SHP77 treated with DMSO at 0.1 percent for 48 hours (cell line): ENCODE results near the gene YPEL3.
"Not testable (repeated sequence)": the region's sequence is repeated elsewhere in the genome, so short reads cannot be mapped to it uniquely, and the experiment has no call there.

ENCODE experiments used
- DNase-seq: peaks from one replicate; lab custom pipeline; 2025; lab: John Stamatoyannopoulos, UW

YPEL3 gene

DNA sequence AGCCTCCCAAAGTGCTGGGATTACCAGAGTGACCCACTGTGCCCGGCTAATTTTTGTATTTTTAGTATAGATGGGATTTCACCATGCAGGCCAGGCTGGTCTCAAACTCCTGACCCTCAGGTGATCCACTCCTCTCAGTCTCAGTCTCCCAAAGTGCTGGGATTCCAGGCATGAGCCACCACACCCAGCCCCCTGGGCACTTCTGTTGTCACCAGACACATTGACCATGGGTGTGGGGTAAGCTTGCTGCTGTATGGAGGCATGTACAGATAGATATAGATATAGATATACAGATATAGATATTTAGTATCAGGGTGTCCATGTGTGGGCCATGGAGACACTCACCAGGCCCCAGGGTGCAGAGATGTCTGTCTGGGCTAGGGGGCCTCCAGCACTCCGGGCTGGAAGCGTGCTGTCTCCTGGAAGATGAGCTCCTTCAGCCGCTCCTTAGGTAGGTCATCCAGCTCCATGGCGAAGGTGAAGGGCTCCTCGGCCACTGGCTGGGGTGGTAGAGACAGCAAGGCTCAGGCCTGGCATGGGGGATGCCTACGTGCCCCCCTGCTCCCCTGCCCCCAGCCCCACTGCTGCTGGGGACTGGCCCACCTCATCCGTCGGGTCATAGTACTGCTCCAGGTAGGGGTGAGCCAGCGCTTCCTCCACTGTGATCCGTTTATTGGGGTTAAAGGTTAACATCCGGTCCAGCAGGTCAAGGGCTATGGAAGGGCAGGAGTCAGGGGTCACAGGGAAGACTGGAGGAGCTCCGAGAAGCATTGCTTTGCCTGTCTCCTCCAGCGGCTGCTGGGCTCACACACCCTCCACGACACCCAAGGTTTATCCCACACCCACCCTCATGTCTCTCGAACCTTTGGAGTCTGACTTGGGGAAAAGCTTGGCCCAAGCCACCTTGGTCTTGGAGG, 20.5 kb upstream of the YPEL3 start:
- DNase-seq: no peak

DNA sequence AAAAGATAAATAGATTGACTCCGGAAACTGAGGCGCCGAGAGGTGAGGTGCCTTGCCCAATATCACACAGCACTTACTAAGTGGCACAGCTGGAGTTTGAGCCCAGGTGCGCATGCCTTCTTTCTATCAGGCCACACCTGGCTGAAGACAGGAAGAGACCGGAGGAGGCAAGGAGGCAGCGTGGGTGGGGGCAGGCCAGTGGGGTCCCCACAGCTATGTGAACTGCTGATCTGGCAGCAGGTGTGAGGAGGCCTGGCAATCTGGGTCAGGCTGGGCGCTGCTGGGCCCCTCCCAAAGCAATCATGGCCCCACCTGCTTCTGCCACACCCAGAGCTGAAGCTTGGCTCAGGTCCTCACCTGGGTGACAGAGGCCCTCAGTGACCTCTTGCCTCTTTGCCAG, 19.2 kb upstream of the YPEL3 start:
- no peak for DNase-seq

DNA sequence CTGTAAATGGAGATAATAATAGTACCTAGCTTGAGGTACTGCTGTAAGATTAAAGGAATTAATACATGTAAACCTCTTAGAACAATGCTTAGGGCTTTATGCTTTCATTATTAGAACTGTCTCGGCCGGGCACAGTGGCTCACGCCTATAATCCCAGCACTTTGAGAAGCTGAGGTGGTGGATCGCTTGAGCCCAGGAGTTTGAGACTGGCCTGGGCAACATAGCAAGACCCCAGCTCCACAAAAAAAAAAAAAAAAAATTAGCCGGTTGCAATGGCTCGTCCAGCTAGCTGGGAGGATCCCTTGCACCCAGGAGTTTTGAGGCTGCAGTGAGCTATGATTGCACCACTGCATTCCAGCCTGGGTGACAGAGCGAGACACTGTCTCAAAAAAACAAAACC, 18.8 kb upstream of the YPEL3 start:
- DNase-seq: not testable (repeated sequence)

DNA sequence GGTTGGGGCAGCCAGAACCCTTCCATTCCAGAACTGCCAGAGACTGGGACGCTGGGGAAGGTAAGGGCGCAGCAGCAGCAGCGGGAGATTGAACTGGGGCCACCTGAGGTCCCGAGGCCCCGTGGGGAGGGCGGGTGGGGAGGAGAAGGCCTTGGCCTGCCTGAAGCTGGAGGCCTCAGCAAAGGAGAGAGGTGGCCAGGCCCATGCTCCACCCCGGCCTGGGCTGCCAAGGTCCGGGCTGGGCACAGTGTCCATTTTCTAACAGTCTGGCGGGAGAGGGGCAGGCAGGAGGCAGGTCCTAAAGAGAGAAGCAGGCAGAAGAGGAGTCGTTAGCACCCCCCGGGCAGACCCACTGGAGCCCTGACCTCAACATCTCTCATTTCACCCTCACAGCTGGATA, 18.4 kb upstream of the YPEL3 start:
- no peak for DNase-seq

DNA sequence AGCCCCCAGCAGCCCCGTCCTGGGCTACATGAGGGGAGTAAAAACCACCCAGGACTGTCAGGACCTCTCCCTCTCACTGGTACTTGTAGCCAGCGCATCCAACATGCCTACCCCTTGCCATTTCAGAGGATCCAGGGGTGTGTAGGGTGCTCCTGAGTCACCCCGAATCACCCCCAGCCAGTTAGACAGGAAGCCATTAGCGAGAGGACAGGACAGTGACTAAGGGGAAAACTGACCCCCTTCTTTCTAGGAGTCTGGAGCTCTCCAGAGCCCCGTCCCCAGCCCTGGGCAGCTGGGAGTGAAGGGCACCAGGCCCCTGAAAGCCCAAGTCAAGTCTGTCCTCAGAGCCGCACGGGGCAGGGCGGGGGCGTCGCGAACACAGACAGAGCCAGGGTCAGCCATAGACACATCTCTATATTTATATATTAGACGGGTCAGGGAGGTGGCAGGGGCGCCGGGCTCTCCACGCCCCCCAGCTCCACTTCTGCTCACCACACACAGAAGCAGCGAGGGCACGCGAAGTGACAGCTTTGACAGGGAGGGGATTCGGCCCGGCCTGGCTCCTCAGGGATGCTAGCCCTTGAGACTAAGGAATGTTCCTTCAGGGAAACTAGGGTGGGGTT, 17.8 kb upstream of the YPEL3 start:
- no peak for DNase-seq

DNA sequence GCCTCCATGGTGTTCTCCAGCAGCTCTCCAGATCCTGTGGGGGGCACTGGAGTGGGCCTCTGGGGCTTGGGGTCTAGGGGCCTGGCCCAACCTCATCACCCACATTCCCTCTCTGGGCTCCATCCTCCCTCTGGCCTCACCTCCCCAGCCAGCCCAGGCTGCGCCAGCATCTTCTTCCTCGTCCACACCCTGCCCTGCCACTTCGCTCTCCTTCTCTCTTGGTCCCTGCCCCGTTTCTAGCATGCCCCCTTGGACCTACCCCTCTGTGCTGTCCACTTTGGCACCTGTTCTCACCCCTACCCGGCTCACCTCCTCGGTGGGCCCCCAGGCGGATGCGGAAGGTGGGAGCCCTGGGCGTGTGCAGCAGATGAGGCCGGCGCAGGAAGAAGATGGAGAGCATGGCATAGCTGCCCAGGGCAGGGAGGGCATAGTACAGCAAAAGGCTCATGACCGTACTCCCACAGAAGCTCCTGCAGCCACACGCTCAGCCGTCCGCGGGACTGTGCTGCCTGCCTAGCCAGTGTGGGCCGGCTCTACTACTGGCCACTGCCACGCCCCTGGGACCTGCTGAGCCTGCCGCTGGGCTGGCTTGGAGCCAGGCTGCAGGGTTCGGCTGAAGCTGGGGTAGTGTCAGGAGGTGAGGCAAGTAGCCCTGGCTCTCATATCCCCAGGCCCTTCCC, 17.2 kb upstream of the YPEL3 start, which contains the start of gene GDPD3:
Gene GDPD3, minus strand, starts transcription at position 507 of the 680 bp plus-strand sequence. Its CDS starts 59 bp downstream, at position 448.
- DNase-seq: no peak

DNA sequence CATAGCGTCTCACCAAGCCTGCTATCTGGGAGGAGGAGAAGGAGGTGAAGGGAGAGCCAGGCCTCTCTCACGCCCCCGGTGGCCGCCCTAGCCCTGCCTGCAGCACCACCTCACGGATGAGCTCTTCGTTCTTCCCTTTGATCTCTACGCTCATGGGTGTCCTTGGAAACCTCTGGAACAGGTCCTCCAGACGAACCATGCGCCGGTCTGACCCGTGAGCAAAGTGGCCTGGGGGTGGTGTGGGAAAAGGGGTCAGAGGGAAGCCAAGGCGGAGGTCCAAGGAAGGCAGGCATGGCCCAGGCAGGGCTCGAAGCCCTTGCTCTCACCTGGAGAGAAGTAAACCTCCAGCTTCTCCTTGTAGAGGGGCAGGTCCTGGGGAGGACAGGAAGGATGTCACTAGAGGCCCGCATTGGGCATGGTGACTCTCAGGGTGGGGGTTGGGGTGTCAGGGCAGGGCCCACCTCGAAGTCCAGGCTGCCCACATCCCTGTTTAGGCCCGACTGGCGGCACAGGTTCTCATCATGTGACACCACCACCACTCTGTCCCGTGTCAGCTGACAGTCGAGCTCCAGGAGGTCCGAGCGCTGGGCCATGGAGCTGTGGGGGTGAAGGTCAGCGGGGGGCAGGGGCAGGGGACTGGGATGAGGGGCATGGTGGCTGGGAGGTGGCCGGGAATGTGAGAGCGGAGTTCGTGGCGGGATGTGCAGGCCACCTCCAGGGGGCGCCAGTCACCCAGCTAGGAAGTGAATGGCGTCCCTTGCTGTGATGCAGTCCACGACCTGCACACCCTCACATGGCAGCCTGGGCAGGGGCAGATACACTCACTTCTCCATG, 16.4 kb upstream of the YPEL3 start:
- peak; percentile 39 for DNase-seq

DNA sequence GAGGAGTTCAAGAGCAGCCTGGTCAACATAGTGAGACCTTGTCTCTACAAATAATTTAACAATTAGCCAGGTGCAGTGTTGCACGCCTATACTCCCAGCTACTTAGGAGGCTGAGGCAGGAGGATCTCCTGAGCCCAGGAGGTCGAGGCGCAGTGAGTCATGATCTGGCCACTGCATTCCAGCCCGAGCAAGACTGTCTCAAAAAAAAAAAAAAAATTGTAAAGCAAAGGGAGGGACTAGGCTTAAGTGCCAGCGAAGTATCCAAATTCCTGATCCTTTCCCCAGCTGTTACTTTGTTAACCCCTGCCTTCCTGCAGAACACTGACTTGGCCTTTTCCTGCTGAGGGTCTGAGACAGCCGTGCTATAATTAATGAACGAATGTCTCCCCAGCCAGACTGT, 14.6 kb upstream of the YPEL3 start:
- DNase-seq: no peak

DNA sequence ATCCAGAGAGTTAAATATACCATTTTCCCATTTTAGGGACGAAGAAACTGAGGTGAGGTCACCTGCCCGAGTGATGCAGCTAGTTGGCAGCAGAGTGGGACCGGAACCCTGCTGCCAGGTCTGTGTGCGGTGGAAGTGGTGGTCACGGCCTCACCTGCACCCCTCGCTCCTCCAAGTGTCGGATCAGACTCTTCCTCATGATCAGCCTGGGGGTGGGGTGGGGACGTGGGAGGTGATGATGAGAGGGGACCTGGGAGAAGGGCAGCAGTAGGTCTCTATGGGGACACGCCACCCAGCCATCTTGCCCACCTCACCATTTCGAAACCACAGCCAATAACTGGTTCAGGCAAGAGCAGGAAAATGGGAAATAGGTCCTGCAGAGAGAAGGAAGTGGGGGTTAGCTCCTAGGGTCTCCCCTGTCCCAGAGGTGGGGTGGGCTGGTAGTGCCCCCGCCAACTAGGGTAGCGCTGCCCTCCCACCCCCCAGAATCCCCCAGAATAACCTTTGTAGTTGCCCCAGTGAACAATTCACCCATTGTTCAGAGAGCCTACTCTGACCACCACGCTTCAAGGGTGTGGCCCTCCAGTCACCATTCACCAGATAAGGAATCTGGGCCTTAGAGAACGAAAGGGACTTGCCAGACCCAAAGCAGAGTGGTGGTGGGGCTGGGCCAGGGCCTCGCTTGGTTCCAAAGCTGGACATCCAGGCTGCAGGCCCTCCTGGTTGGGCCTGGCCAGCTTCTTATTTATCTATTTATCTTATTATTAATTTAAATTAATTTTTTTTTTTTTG, 12.2 kb upstream of the YPEL3 start:
- no peak for DNase-seq

DNA sequence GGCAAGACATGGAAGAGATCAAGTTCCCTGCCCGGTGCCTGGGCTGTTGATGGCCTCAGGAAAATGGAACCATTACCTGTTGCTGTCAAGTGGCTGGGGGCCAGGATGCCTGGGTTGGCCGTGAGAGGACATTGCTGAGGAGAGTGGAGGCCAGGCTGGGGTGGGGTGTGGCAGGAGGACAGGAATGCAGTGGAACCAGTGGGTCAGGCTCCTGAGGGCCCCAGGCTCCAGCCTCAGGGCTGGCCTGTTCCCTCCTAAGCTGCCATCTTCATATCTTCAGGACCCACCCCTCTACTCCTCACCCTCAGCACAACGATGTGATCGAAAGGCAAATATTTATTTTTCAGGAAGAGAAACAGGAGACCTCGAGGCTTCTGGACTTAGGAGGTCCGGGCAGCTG, 8.5 kb upstream of the YPEL3 start:
- DNase-seq: no peak

DNA sequence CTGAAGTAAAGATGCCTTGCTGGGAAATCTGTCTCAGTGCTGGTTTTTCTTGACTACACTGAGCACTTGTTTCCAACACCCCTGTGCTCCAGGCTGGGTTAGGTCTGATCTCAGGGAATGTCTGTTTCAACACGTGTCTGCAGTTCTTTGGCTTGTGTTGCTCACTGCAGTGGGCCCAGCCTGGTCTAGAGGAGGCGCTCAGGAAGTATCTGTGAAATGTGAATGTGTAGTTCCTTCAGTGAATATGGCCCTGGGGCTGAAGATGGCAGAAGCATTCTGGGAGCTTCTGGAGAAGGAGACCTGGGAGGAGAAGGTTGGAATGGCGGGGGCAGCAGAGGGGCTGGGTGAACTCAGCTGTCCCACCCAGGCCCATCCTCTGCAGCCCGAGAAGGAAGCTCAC, 8.1 kb upstream of the YPEL3 start:
- no peak for DNase-seq

DNA sequence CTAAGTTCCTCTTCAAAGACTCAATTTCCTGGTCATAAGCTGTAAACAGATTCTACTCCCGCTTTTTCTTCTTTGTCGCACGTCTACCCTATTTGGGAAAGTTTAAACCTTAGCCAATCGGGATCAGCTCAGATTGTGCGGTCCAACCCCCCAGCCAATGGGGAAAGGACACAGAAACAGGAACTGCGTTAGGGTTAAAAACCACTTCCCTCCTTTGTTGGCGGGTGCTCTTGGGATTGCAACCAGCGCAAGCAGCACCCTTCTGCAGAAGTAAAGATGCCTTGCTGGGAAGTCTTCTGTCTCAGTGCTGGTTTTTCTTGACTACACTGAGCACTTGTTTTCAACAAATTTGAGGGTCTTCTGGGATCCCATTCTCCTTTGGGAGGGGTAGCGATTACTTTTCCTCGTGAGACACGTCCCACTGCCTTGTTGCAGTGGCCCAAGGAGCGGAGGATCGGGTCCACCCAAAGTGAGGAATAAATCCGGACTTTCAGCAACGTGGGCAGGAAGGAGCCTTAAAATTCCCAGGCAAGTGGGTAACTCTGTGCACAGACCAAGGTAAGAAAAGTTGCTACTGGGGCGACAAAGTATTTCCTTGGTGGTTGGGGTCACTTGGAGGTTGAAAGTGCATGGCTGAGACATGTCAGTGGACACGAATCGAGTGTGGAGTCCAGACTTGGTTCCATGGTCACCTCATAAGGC, 1.0 kb upstream of the YPEL3 start:
- DNase-seq: no peak

DNA sequence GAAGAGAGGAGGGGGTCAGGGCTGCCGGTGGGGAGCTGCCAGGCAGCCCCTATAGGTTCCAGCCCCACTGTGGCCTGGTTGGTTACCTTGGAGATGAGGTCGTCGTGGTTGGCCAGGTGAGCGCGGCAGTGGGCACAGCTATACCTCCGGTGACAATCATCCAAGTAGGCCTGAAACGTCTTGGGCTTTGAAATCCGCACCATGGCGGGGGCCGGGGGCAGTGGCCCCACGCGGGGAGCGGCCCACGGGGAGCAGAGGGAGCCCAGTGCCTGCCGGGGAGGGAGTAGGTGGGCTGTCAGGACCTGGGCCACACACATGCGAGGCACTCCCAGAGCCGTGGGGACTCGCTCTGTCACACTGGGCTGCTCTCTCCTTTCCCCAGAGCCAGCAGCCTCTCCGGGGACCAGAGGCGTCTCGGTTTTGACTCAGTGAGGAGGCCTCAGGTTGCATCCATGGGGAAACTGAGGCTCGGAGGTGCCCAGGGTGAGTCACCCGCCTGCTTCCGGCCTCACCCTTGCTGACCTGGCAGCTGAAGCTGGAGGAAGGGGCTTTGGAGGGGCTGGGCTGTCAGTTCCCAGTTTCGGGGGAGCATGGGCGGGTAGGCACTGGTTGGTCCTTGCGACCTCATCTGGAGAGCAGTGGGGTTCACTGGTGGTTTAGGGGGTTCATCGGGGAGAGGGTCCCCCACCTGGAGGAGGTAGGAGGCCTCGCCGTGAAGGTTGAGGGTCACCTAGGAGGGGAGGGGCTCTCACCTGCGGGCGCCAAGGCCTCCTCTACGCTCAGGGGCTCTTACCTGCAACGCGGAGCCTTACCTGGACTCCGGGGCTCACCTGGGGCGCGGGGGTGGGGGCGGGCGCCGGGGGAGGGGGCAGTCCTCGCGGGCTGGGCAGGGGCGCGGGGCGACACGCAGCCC, 591 bp downstream of the YPEL3 start:
- DNase-seq: no peak

DNA sequence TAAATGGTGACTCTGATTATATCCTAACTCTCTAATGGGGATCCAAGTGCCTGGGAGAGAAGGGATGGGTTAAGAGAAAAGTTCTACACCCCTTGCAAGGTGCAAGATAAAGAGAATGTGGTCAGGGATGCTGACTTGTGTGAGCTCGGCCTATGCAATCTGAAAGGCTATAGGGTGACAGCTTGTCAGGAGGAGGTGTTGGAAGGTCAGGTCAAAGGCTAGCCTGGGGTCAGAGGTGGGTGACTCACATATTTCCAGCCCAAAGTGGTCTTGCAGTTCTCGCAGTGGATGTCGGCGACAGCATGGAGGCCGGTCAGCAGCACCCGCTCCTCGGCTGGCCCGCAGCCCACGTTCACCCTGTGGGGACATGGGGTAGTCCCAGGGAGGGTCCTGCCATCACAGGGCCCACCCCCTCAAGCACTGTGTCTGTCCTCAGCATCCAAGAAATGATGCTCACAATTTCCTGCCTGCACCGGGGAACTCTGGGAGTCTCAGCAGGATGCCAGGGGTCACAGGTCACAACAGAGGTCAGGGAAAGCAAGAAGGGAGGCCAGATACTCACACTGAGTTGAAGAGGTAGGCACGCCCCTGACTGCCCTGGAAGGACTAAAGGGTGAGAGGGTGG, 1.4 kb downstream of the YPEL3 start:
- no peak for DNase-seq

DNA sequence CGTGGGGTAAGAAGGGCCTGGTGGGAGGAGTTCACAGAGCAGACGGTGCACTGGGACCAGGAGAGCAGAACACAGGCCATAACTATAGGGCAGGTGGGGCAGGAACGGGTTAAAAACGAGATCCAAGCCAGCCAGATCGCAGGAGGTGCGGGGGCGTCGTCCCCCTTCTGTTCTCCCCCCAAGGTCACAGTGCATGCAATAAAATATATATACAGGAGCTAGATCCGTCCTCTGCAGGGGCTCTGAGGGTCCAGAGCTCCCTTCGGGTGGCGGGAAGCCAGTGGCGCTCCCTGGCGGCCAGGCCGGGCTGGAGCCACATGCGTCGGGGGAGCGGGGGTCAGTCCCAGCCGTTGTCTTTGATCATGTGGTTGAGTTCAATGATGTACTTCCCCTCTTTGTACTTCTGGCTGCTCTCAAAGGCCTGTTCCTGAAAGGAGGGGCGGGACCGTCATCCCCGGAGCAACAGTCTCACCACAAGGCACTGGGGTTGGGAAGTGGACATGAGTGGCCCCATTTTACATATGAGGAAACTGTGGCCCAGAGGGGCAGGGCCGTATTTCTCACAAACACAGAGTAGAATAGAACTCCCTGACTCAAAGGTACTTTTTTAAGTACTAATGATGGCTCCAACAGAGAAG, 3.5 kb downstream of the YPEL3 start:
- DNase-seq: peak; percentile 93

DNA sequence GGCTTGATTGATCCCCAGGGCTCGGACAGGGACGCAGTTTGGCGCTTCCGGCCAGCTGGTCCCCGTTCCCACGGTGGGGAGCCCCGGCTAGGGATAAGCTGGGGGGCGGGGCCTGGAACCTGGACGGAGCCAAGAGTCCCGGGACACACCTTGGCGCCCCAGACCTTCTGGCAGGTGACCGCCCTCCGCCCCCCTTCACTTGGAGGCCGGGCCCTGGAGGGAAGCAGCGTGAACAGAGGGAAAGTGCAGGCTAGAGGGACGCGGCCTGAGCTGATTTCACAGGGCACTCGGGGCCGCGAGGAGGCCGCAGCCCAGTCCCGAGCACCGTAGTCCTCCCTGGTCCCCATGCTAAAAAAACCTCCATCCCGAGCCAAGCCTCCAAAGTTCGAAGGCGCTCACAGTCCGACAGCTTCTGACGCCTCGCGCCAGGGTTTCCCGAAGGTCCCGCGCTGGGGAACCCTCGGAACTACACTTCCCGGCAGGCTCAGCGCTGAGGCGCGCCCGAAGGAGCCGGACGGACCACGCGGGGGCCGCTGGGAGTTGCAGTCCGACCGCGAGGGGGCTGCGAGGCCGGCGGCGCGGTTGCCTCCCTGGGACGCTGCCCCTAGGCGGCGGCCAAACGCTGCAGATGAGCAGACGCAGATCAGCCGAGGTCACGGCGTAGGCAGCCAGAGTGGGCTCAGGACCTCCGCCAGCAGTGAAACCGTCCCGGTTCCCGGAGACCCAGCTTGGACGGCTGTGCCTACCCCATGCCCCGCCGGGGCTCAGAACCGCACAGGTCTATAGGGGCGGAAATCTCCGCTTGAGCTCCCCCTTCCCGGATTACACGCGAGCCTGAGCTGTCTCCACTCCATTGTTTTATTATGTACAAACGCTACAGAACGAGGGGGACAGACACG, 4.3 kb downstream of the YPEL3 start, which contains the start of gene TBX6:
Gene TBX6, minus strand, starts transcription at position 451 of the 899 bp plus-strand sequence. CDS start 731 bp downstream, outside the sequence.
- peak; percentile 90 for DNase-seq
